Fibroblast of skin of right quadriceps (primary cell): ENCODE measurements around the gene ACSL3.

ENCODE experiments used
- DNase-seq: peaks from one replicate; pipeline ENCODE4 v3.0.0-alpha.2; 2013

Gene ACSL3

GRCh38 chr2:222944552-222944951 is 83.7 kb downstream of the ACSL3 start:
- peak; percentile 27 for DNase-seq

- no peak for DNase-seq
Observed at GRCh38 chr2:222944971-222945740, 84.3 kb downstream of the ACSL3 start.

GRCh38 chr2:222945887-222946286 is 85.1 kb downstream of the ACSL3 start:
- no peak for DNase-seq

GRCh38 chr2:222946700-222947287 is 86.0 kb downstream of the ACSL3 start:
- DNase-seq, result peak; percentile 35

GRCh38 chr2:222949073-222949472 is 88.2 kb downstream of the ACSL3 start:
- DNase-seq, result no peak

GRCh38 chr2:222949690-222950323 is 89.0 kb downstream of the ACSL3 start:
- no peak for DNase-seq

- peak; percentile 79 for DNase-seq
Observed at GRCh38 chr2:222950638-222951285, 89.9 kb downstream of the ACSL3 start.

- no peak for DNase-seq
Observed at GRCh38 chr2:222952204-222952603, 91.4 kb downstream of the ACSL3 start.

GRCh38 chr2:222955008-222955407 is 94.2 kb downstream of the ACSL3 start:
- no peak for DNase-seq

- peak; percentile 91 for DNase-seq
Observed at GRCh38 chr2:222959358-222959757, 98.5 kb downstream of the ACSL3 start.

- DNase-seq, result peak; percentile 61
Observed at GRCh38 chr2:222960126-222960525, 99.3 kb downstream of the ACSL3 start.

- DNase-seq, result no peak
Observed at GRCh38 chr2:222963641-222964040, 102.8 kb downstream of the ACSL3 start.

- no peak for DNase-seq
Observed at GRCh38 chr2:222964376-222965031, 103.7 kb downstream of the ACSL3 start.

GRCh38 chr2:222965555-222965954 is 104.7 kb downstream of the ACSL3 start:
- DNase-seq, result no peak

GRCh38 chr2:222968550-222969155 is 107.8 kb downstream of the ACSL3 start:
- no peak for DNase-seq

GRCh38 chr2:222969491-222969890 is 108.7 kb downstream of the ACSL3 start:
- DNase-seq, result peak; percentile 70

- DNase-seq, result no peak
Observed at GRCh38 chr2:222972420-222972819, 111.6 kb downstream of the ACSL3 start.

- no peak for DNase-seq
Observed at GRCh38 chr2:222973237-222973636, 112.4 kb downstream of the ACSL3 start.

GRCh38 chr2:222973733-222974132 is 112.9 kb downstream of the ACSL3 start:
- DNase-seq, result no peak

GRCh38 chr2:222976521-222977061 is 115.8 kb downstream of the ACSL3 start:
- DNase-seq, result peak; percentile 25

GRCh38 chr2:222977121-222977520 is 116.3 kb downstream of the ACSL3 start:
- no peak for DNase-seq

- peak; percentile 48 for DNase-seq
Observed at GRCh38 chr2:222978850-222979249, 118.0 kb downstream of the ACSL3 start.
